GM18867 (cell line): ENCODE results near the gene C16orf82.
"Not testable (repeated sequence)": the region's sequence is repeated elsewhere in the genome, so short reads cannot be mapped to it uniquely, and the experiment has no call there.

Experiments used
- ATAC-seq: cut with Tn5 transposase; IDR thresholded peaks from one replicate; pipeline ENCODE4 v1.9.1; 2021; ENCODE audit warnings: mild to moderate bottlenecking, moderate library complexity; ENCODE audit not compliant: unreplicated experiment

C16orf82 gene

DNA sequence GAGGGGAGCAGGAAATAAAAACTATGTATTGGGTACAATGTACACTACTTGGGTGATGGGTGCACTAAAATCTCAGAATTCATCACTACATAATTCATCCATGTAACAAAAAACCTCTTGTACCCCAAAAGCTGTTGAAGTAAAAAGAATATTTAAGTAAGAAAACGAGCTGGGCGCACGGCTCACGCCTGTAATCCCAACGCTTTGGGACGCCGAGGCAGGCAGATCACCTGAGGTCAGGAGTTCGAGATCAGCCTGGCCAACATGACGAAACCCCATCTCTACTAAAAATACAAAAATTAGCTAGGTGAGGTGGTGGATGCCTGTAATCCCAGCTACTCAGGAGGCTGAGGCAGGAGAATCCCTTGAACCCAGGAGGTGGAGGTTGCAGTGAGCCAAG is 19.3 kb downstream of the C16orf82 start:
- ATAC-seq, result not testable (repeated sequence)

DNA sequence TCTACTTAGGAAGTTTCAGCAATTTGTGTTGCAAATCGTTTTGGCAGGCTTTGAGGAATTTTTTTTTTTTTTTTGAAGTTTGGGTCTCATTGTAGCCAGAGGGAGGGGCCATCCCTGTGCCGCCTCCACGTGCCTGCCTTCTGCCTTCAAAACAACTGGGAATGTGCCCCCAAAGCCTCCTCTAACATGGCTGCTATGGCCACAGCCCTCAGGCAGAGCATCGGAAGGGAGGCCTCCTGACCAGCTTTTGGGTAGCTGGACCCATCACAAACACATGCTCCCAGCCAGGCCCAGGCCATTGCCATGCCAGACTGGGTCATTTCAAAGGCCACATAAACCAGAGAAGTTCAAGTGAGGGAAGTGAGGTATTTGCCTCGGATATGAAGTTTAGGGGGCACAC is 21.5 kb downstream of the C16orf82 start:
- no peak for ATAC-seq

DNA sequence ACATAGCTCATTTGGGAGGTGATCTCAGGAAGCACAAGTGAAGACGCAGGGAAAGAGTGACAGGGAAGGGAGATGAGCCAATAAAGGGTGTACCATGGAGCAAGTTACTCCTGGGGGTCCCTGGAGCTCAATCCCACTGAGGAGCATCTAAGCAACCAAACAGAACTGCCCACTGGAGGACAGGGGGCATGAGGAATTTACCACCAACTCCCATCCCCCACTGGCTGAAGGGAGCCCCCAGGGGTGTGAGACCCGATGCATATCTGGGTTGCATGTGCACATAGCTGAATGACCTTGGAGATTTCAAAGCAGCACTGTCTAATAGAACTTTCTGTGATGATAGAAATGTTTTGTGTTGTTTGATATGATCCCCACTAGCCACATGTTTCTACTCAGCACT is 29.6 kb downstream of the C16orf82 start:
- ATAC-seq, result no peak

DNA sequence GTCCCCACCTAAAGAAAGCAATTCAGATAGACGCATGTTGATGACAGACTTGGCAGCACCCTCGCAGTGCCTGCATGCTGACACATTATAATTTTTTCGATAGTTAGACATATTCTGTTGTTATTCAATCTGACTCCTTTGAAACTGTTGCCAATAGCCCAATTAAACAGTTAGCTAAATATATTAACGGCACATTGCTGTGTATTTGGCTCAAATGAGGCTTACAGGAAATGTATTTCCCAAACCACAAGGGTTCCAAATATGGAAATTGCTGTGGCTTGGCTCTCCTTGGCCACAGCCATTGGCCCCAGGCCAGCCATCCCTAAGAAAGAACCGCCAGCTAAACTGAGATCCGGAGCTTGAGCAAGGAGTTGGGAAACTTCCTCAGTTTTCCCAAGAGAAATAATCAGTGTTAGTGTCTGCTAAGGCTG is 31.1 kb downstream of the C16orf82 start:
- ATAC-seq, result no peak

DNA sequence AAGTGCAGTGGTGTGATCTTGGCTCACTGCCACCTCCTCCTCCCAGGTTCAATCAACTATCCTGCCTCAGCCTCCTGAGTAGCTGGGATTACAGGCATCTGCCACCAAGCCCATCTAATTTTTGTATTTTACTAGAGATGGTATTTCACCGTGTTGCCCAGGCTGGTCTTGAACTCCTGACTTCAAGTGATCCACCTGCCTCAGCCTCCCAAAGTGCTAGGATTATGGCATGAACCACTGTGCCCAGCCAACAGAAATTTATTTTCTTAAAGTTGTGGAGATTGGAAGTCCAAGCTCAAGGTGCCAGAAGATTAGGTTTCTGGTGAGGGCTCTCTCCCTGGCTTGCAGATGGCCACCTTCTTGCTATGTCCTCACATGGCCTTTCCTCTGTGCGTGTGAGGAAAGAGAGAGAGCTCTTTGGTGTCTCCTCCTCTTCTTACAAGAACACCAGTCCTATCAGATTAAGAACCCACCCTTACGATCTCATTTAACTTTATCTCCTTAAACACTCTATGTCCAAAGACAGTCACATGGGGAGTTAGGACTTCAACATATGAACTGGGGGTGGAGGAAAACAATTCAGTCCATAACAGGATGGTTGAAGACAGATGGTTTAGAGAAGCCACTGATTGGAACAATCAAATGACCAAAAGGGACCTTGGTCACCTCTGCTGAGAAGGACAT is 31.8 kb downstream of the C16orf82 start:
- ATAC-seq, result no peak

DNA sequence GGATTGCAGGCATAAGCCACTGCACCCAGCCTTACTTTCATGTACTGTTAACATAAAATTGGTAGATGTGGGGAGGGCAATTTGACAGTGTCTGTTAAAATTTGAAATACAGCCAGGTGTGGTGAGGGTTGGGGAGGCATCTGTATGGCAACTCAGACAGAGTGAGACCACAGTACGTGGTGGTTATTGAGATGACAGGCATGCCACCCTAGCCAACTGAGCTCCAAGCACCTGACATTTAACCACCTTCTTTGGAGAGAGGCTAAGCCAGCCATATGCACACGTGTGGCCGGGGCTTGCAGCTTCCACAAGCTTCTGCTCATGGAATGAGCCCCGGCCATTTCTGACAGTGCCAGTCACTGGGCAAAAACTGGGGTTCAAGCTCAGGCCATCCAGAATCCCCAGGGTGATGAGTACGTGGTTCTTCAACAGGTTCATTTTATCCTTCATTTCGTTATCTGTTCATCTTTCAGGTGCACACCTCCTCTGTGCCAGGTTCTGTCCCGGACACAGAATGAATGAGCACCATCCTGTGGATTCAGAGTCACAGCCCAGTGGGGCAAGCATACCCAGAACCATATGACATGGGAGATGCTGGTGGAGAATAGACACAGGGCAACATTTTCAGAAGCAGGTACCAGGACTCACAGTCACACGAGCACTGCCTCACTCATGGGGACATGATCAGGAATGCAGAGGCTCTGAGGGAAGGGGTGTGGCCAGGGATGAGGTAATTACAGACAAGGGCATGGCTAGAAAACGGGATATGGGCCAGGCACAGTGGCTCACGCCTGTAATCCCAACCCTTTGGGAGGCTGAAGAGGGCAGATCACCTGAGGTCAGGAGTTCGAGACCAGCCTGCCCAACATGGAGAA is 36.2 kb downstream of the C16orf82 start:
- no peak for ATAC-seq

DNA sequence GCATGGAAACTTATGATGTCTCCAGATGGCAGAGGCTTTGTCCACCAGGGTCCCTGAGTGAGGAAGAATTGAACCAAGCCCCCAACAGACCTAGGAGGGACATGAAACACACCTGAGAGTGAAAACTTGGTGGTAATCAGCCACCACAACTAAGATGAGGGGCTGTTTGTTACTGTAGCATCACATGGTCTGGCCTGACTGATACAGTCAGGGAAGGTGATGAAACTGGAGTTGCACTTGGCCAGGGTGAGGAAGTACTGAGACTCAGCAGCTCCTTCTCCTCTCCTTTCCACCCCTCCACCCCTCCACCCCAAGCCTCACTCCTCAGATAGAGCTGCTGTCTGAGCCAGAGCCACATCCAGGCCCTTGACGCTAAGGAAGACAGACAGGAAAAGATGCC is 37.2 kb downstream of the C16orf82 start:
- ATAC-seq, result no peak

DNA sequence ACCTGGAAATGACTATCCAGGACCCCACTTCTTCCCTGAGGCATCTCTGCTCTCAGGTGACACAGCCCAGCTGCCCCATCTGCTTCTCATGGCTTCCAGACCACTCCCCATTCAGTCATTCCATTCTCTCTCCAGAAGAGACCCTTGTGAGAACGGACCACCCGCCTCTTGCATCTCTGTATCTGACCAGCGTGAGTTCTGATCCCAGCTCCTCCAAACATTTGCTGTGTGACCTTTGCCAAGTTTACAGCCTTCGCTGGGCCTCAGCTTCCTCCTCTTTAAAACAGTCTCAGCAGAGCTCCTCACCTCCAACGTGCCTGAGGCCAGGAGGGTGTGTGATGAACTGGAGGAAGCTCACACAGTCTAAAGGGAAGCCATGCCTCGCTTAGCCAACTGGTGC is 39.6 kb downstream of the C16orf82 start:
- ATAC-seq, result no peak

DNA sequence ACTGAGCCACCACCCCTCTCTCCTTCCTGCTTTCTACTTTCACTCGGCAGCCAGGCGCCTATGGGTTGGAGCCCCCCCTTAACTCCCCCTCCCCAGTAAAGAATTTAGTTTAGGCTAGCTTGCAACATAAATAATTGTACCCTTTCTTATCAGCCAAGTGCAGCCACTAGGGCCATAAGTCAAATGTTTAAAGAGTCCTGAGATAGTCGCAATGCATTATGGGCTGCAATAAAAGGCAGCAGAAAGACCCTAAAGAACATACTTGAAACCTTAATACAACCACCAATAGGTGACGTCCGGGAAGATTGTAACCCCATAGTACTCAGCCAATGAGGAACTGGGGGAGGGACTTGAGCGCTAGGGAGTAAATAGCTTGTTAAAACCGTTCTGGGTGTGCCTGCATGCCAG is 40.5 kb downstream of the C16orf82 start:
- ATAC-seq, result no peak

DNA sequence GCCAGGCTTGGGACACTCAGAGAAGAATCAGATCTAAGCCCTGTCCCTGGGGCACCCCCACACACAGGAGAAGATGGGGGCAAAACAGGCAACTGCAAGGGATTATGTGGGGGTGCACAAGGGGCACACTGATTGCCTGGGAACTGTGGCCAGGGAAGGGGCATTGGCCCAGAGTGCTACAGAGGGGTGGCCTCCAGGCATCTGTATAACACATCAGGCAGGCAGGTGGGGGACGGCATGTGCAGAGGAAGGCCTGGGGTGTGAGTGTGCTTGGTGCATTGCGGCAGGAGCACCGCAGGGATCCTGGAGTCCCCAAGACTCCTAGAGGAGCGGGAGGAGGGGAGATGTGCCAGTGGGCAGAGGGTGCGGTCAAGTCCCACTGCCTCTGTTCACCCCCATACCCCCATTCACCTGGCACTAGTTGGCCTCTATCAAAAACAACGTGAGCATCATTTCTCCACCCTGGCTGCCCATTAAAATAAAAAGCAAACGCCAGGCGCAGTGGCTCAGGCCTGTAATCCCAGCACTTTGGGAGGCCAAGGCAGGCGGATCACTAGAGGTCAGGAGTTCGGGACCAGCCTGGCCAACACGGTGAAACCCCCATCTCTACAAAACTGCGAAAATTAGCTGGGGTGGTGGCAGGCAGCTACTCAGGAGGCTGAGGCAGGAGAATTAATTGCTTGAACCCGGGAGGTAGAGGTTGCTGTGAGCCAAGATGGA is 41.5 kb downstream of the C16orf82 start:
- ATAC-seq, result no peak

DNA sequence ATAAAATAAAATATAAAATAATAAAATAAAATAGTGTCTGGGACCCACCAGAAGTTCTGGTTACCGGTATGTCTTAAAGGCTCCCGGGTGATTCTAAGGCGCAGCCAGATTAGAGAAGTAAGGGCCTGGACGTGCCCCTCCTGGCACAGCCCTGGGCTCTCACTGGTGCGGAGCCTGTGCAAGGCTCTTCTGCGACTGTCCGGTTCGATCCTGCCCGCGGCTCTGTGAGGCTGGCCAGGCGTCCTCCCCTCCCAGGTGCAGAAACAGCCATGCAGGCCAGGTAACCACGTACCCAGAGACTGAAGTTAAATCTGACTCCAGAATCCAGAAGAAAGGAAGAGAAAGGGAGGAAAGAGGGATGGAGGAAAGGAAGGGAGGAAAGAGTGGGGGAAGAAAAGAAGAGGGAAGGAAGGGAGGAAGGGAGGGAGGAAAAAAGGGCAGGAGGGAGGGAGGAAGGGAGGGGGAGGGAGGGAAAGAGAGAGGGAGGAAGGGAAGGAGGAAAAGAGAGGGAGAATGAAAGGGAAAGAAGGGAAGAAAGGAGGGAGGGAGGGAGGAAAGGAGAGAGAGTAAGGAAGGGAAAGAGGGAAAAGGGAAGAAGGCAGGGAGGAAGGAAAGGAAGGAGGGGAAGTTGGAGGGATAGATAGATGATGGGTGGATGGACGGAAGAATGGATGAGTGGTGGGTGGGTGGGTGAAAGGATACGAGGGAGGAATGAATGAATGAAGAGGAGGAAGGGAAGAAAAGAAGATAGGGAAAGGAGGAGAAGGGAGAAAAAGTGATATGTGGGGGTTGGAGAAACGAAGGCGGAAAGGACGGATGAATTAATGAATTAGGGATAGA is 42.3 kb downstream of the C16orf82 start:
- no peak for ATAC-seq

DNA sequence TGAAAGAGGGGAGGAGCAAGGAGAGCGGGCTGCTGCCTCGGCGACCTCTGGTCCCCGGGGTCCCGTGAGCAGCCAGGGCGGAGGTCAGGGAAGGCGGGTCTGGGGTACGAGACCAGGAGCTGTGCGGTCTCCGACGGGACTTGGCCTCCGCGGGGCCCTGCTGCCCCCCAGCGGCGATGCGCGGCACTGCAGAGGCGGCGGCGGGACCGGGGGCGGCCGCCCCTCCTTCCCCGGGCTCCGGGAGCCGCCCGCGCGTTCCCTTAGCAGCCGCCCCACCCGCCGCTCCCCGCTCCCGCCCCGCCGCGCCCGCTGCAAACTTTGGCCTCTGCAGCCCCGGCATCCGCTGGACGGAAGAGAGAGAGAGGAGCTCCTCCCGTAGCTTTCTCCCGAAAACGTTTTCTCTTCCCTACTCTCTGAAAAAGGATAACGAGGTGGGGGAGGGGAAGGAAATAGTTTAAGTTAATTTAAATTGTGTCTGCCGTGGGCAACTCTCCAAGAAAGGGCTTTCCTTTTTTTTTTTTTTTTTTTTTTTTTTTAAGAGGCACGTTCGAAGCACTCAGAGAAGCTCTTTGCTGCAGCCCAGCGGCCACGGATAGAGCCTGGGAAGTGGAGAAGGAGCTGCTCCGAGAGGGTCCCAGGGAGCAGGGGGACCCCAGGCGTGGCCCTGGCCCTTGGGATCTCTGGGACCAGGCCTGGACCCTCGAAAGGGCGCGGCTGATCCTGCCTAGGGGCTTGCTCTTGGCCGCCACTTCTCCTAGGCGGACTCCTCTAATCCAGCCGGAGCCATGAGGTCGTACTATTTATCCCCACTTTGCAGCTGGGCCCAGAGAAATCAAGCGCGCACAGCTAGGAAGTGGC is 43.2 kb downstream of the C16orf82 start:
- ATAC-seq, result peak; percentile 51

DNA sequence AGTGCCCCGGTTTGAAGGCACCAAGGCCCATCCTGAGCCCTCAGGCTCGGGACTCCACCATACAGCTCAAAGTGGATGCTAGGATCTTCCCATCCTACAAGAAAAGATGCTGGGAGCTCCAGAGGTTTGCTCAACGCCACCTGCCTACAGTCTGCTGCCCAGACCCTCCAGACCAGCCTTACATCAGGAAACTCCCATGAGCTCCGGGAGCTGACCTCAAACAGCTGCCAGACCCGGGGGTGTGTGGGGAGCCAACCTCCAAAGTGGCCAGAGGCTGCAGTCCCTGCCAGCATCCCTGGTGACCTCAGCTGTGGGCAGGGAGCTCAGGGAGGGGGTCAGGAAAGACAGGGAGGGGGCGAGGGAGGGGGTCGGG is 43.8 kb downstream of the C16orf82 start:
- no peak for ATAC-seq

DNA sequence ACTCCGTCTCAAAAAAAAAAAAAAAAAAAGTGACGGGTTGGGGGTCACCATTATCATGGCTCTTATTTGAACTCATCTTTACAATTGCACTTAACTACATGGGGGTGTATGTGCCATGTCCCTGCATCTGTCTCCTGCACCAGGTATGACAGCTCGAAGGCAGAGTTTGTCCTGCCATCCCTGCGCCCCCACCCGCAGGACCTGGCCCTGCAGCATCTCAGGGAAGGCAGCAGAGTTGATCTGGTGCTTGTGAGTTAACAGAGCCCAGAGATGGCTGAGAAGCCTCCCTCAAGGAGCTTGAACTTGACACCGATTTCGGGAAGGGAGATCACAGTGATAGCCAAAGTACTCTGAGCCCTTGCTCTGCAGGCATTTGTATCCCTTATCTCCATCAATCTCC is 44.8 kb downstream of the C16orf82 start:
- ATAC-seq, result no peak

DNA sequence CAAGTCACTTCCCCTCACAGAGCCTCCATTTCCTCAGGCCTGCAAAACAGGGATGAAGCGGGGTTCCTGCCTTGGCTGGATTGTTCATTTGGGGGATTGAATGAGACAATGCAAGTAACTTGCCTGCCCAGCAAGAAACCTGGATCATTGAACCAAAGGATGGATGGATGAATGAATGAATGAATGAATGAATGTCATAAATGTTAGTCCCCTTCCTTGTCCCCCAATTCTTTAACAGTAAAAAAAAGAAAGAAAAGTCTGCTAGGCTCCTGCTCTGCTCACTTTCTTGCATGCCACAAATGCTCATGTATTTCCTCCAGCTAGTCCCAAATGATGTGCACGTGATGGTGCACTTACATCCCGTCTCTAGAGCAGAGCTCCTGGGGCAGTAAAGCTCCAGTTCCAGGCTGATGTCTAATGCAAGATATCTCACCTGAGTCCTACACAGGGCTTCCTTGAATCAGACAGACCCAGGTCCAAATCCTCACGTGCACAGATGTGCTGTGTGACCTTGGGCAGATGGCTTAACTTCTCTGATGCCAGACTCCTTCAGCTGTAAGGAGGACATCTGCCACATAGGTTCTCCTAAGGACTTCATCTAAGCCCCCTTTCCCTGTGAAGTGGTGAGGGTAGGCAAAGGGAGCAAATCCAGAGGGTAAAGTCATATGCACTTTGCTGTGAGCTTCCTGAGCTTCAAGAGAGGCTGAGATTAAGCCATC is 45.5 kb downstream of the C16orf82 start:
- no peak for ATAC-seq

DNA sequence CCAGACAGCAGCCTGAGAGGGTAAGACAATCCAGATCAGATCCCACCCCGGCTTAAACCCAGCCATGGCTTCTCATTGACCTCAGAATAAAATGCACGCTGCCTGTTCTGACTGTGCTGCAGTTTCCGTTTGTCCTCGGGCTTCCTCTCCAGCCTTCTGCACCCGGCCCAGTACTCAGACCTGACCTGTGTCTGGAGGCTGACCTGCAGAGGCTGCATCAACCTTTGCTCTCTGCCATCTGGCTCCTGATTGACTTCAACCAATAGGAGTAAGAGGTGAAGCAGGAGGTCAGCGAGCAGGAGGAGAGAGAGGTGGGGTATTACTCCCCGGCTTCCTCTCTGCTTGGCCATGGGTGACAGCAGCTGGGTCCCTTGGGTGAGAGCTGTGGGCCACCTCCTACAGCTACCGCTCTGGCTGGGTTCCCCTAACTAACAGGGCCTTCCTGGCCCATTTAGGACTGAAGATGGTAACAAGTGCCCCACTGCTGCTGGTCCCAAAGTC is 46.7 kb downstream of the C16orf82 start:
- ATAC-seq, result peak; percentile 47

DNA sequence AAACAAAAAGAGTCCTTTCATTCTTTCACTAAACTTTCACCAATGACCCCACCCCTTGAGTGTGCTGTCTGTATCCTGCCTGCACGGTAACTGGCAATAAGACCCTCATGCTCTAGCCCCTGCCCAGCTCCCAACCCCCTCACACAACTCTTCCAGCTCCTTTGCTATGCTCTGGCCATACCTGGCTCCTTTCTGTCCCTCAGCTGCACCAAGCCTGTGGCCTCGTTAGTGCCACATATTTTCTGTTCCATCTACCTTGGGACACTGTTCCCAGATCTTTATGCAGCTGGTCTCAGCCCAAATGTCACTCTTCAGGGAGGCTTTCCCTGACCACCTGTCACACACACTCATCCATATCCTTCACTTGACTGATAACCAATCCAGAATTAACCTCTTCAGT is 47.3 kb downstream of the C16orf82 start:
- no peak for ATAC-seq

DNA sequence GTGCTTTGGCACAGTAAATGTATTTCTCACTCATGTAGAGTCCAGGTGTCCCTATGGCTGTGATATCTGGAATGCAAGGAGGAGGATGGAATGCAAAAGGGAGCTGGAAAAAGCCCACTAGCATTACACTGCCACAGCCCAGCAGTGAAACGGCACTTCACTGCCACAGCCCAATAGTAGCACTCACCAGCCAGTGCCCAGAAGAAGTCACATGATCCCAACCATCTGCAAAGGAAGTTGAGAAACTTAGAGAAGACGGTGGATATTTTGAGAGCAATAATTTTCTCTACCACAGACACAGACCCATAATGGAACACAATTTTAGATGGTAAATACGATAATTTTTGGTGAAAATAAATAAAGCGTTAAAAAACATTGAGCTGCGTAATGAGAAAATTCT is 51.8 kb downstream of the C16orf82 start:
- ATAC-seq, result no peak
